Erythroblast (primary cell): ENCODE measurements around the gene SEMA3B.
A peak's percentile ranks its signal among the peaks of the same experiment; 100 is the strongest.
"Not testable (repeated sequence)": the region's sequence is repeated elsewhere in the genome, so short reads cannot be mapped to it uniquely, and the experiment has no call there.

Source experiments
- DNase-seq, 2 experiments: peaks; one replicate each; lab custom pipeline; 2025; lab: John Stamatoyannopoulos, UW
- GATA1 ChIP-seq: IDR thresholded peaks from 2 replicates; pipeline ENCODE4 v1.6.1; 2011; ENCODE audit warnings: low read depth, mild to moderate bottlenecking, control low read depth, low read length, moderate library complexity
- POLR2A ChIP-seq: IDR thresholded peaks from 2 replicates; pipeline ENCODE4 v1.6.1; 2011; ENCODE audit warnings: mild to moderate bottlenecking, low read length

SEMA3B gene

DNA sequence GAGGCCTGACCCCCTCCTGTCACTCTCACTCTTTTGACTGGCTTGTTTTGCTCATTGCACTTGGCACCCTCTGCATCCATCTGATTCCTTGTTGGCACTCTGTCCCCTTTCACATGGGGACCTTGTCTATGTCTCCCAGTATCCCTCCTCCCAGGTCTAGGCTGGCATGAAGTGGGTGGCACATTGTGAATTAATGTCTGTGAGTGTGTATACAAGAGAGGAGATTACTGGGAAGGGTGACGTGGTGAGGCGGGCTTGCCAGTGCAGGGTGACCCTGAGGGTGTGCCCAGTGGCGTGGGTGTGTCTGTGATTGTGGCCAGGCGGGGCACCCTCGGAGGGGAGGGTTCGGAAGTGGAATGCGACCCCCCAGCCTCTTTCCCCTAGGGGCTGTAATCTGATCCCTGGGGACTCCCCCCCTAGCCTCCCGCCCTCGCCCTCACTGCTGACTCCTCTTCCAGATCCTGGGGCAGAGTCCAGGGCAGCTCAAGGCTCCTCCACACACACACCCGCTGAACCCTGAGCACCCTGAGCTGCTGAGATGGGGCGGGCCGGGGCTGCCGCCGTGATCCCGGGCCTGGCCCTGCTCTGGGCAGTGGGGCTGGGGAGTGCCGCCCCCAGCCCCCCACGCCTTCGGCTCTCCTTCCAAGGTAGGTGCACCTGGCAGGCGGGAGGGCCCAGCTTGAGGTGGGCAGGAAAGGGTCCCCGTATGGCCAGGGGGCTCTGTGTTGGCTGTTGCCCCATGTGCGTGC, at the start of gene SEMA3B:
SEMA3B (plus strand) TSS at position 445 of the 749 bp plus-strand sequence; CDS start at position 539, 94 bp downstream.
- no peak for DNase-seq
- TF ChIP-seq GATA1 (no peak), POLR2A (no peak)

GRCh38 chr3:50219285-50219684, 49.7 kb upstream of the SEMA3B start:
- DNase-seq: no peak
- TF ChIP-seq POLR2A (no peak), GATA1 (no peak)

GRCh38 chr3:50220109-50220508, 48.8 kb upstream of the SEMA3B start:
- TF ChIP-seq POLR2A (no peak), GATA1 (no peak)
- DNase-seq: no peak

DNA sequence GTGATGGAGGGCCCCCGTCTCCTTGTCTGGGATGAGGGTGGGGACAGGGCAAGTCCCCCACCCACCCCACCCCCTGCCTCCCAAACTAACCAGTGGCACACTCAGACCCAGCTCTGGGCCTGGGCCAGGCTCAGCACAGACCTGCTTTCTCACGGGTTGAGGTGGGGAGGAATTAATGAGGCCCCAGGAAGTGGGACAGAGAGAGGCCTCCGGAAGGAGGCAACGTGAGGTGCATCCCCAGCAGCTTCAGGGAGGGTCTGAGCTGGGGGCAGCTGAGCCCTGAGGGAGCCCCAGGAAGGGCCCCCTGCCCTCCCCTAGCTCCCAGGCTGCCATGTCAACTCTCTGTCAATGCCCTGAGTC, 47.9 kb upstream of the SEMA3B start:
- DNase-seq: no peak
- TF ChIP-seq GATA1: no peak
- TF ChIP-seq POLR2A: no peak

DNA sequence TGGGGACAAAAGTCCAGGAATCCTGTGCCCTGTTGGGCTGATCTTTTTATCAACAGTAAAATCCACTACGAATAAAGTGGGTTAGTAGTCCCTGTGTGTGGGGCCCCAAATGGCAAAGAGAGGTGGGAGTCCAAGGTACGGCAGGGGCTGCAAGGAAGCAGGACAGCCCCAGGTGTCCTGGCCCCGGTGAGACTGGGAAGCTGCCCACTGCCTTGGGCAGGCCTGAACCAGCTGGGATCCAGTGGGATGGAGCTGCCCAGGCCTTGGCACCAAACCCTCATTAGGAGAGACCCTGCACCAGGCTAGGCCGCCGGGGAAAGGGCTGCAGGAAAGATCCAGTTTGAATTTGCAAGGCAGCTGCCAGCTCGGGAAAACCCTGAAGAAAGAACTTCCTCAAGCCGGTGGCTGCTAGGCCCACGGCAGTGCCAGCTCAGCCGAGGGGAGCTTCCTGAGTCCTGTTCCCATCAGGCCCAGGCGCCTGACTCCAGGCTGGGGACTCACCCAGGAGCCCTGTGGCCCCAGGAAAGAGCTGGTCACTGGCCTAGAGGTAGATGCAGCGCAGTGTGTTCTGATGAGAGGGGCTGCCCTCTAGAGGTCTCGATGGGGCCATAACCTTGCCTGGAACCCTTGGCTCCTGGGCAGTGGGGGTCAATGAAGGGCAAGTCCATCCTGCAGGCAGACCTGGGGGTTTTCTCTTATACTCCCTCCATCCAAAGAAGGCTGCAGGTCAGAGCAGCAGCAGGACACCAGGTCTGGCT, 47.4 kb upstream of the SEMA3B start:
- no peak for TF ChIP-seq GATA1
- DNase-seq: no peak

DNA sequence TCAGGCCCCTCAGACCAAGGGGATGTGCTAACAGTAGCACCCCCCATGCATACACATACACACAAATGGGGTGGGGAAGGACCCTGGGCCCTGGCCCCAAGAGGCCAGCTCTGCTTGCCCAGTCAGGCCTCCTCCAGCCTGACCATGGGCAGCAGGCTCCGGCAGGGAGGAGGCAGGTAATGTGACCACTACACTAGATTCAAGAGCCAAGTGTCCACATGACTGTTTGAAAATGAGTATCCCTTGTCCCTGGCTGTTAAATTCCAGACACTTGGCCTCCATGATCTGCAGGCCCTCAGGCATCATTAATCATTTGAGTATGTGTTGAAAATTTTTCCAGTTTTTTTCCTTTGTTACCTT, 46.8 kb upstream of the SEMA3B start:
- no peak for DNase-seq
- TF ChIP-seq POLR2A: no peak
- TF ChIP-seq GATA1: no peak

- no peak for DNase-seq
- no peak for TF ChIP-seq GATA1
- no peak for TF ChIP-seq POLR2A
Observed at GRCh38 chr3:50224639-50225038, 44.3 kb upstream of the SEMA3B start.

DNA sequence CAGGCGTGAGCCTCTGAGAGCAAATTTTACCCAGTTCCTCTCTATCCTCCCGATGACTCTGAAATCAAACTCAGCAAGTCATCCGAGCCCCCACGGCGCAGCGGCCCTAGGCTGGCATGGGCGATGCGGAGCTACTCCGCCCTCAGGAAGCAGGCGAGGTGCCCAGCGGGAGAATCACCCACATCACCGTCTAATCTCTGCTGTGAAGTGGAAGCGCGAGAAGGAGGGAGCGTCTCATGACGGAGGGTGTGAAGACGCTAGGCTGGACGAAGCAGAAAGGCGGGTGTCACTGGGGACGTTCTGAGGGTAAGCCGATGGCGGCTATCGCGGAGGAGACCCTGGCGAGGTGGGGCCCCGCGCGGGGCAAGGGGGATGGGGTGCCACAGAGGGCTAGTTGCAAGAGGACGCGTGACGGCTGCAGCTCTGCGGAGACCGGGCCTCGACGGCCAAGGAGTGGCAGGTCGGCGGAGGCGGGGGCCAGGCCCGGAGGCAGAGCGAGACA, 42.0 kb upstream of the SEMA3B start:
- peak; percentile 64 to 67 for DNase-seq
- TF ChIP-seq GATA1 (no peak), POLR2A (no peak)

DNA sequence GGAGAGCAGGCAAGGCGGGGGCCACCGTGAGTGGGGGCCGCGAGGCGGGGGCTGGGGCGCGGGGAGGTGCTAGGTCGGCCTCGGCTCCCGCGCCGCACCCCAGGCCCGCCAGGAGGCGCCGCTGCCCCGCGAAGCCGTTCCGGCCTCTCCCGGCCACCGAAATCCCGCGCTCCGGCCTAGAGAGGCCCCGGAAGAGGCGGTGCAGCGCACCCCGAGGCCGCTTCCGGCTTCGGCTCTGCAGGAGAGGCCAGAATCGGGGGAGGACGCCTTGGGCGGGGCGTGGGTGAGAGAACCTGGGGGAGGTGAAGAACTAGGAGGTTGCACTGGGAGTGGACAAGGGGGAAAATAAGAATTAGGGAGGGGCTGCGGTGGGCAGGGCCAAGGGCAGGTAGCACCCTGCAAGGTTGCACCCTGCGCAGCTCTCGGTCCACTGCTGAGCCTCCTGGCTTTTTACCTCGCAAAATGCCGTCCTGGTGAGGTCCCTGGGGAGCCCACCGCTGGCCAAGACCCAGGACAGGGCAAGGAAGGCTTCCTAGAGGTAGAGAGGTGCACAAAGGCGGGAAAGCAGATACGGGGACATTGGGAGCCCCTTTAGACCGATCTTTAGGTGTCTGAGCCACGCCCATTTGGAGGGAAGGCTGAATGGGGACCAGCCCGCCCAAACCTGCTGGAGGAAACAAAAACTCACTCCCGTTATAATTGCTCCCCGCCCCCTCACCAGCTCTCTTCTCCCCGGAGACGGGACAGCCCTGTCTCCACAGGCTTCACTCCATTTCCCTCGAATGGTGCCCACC, 41.4 kb upstream of the SEMA3B start:
- no peak for TF ChIP-seq GATA1
- TF ChIP-seq POLR2A: peak; percentile 44
- peak; percentile 94 to 95 for DNase-seq

DNA sequence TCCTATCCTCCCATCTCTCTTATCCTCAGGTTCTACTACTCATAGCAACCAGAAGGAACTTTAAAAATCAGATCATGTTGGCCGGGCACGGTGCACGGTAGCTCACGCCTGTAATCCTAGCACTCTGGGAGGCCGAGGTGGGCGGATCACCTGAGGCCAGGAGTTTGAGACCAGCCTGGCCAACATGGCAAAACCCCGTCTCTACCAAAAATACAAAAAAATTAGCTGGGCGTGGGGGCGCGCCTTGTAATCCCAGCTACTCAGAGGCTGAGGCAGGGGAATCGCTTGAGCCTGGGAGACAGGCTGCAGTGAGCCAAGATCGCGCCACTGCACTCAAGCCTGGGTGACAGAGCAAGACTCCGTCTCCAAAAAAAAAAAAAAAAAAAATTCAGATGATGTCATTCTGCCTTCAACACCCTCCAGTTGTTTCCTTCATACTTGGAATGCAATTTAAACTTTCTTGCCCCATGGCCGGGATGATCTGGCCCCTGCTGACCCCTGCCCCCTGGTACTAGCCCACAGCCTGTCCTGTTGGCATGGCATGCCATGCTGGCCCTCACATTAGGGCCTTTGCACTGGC, 40.7 kb upstream of the SEMA3B start:
- DNase-seq: not testable (repeated sequence)

DNA sequence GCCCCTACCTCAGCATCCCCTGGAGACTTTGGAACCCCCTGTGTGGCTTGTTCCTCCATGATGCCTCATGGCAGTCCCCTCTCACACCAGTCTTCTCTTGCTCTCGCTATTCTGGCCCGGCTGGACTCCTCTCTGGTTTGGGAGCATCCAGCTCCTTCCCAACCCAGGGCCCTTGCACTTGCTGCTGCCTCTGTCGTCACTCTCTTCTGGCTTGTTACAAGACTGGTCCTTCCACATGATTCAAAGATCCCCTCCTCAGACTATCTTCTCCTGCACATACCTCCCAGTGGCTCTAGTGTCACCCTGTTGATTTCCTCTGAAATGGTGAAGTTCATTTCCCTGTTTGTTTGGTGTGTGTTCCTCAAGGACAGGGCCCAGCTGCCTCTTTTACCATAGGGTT, 39.5 kb upstream of the SEMA3B start:
- no peak for TF ChIP-seq POLR2A
- no peak for TF ChIP-seq GATA1
- DNase-seq: no peak

DNA sequence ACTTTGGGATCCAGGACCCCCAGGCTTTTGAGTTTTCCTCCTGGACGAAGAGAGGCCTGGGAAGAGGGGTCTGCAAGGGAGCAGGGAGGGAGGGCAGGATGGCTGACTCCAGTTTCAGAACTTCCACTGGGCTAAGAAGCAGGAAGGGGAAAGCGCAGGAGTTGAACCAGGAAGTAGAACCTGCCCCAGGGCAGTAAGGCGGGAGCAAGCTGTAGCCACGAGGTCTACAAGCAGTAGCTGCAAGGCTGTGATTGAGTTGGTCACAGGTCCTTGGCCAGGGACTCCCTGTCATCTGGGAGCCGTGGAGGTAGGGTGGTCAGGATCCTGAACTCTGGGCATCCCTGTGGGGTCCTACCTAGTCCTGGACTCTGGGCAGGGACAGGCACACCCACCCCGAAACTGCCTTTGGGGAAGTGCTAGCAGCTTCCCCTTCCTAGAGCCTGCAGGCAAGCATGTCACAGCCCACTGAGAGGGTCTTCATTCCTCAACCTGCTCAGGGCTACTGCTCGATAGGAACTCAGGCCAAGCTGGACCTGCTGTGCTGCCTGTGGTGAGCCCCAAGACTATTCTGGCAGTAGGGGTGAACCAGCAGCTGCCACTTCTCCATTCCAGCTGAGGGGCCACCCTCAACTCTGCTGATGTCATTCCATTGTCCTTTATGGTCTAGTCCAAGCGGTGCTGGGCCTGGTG, 38.7 kb upstream of the SEMA3B start:
- DNase-seq: no peak
- no peak for TF ChIP-seq GATA1
- TF ChIP-seq POLR2A: no peak

- DNase-seq: no peak
- TF ChIP-seq POLR2A (no peak), GATA1 (no peak)
Observed at GRCh38 chr3:50230794-50231125, 38.2 kb upstream of the SEMA3B start.
